Neural cell (in vitro differentiated cells): ENCODE results near the gene CABP7. TPM values are rescaled to one million over a fixed set of nuclear protein-coding genes. Genes with fewer than 3 reads are reported as not detected.

Experiments
- H2AFZ ChIP-seq: fragments of 200-600, 300-800 bp; sonication (generic), shearing (Covaris generic); 2 replicates; pipeline ENCODE4 v1.6.0; 2014; ENCODE audit warnings: low read depth, mild to moderate bottlenecking, antibody characterized with exemption, low read length, moderate library complexity
- H3F3A ChIP-seq: fragments of 200-600 bp; shearing (Covaris generic); 2 replicates; pipeline ENCODE4 v1.6.1; 2016; ENCODE audit warnings: mild to moderate bottlenecking, moderate library complexity, mixed read lengths, antibody characterized with exemption, low read length; ENCODE audit not compliant: insufficient read depth, poor library complexity, severe bottlenecking
- H3K27ac ChIP-seq: fragments of 200-600, 300-800 bp; sonication (generic), shearing (Covaris generic); 2 replicates; pipeline ENCODE4 v1.5.1; 2014; ENCODE audit warnings: mild to moderate bottlenecking, low read length, moderate library complexity
- H3K27me3 ChIP-seq: fragments of 300-800, 200-600 bp; sonication (generic), shearing (Covaris generic); 2 replicates; pipeline ENCODE4 v1.6.0; 2014; ENCODE audit warnings: mild to moderate bottlenecking, low read depth, low read length, moderate library complexity; ENCODE audit not compliant: insufficient read depth
- H3K36me3 ChIP-seq: fragments of 300-800, 200-600 bp; sonication (generic), shearing (Covaris generic); 2 replicates; pipeline ENCODE4 v1.5.1; 2014; ENCODE audit warnings: mild to moderate bottlenecking, antibody characterized with exemption, low read length, moderate library complexity; ENCODE audit not compliant: insufficient read depth
- H3K4me2 ChIP-seq: fragments of 300-800, 200-600 bp; sonication (generic), shearing (Covaris generic); 2 replicates; pipeline ENCODE4 v1.6.0; 2014; ENCODE audit warnings: mild to moderate bottlenecking, low read length
- H3K4me3 ChIP-seq: fragments of 300-800, 200-600 bp; sonication (generic), shearing (Covaris generic); 2 replicates; pipeline ENCODE4 v1.5.1; 2014; ENCODE audit warnings: mild to moderate bottlenecking, low read length, moderate library complexity
- H3K79me2 ChIP-seq: fragments of 200-600 bp; shearing (Covaris generic); replicated peaks from 2 replicates; pipeline ENCODE4 v1.6.0; 2014; ENCODE audit warnings: mild to moderate bottlenecking, low read length, moderate library complexity; ENCODE audit not compliant: insufficient read depth
- H3K9ac ChIP-seq: fragments of 300-800, 200-600 bp; sonication (generic), shearing (Covaris generic); 2 replicates; pipeline ENCODE4 v1.6.1; 2016; ENCODE audit warnings: mild to moderate bottlenecking, low read length, mixed read lengths
- H3K9me2 ChIP-seq: fragments of 200-600 bp; shearing (Covaris generic); 2 replicates; pipeline ENCODE4 v1.6.1; 2016; ENCODE audit warnings: mild to moderate bottlenecking, low read length, mixed read lengths; ENCODE audit not compliant: insufficient read depth
- H3K9me3 ChIP-seq: fragments of 200-600, 300-800 bp; sonication (generic), shearing (Covaris generic); 2 replicates; pipeline ENCODE4 v1.6.1; 2016; ENCODE audit warnings: mild to moderate bottlenecking, mixed run types, low read length, moderate library complexity, mixed read lengths
- H4K20me1 ChIP-seq: fragments of 200-600 bp; shearing (Covaris generic); 2 replicates; pipeline ENCODE4 v1.6.1; 2016; ENCODE audit warnings: mild to moderate bottlenecking, mixed run types; ENCODE audit not compliant: insufficient read depth
- CTCF ChIP-seq: fragments of 450-650 bp; IDR thresholded peaks from 2 replicates; pipeline ENCODE4 v1.5.1; 2014; ENCODE audit warnings: antibody characterized with exemption, mild to moderate bottlenecking, moderate library complexity; ENCODE audit not compliant: poor library complexity, severe bottlenecking
- EP300 ChIP-seq: fragments of 450-650 bp; conservative IDR thresholded peaks from 2 replicates; pipeline ENCODE4 v1.6.1; 2014; ENCODE audit warnings: antibody characterized with exemption, mild to moderate bottlenecking, moderate library complexity; ENCODE audit not compliant: poor library complexity, severe bottlenecking
- EZH2 ChIP-seq: fragments of 200-600, 300-800 bp; shearing (Covaris generic), sonication (generic); IDR thresholded peaks from 2 replicates; pipeline ENCODE4 v1.6.1; 2014; ENCODE audit warnings: antibody characterized with exemption, low read length, borderline replicate concordance, mild to moderate bottlenecking; ENCODE audit not compliant: insufficient read depth, poor library complexity, severe bottlenecking
- MXI1 ChIP-seq: fragments of 450-650 bp; conservative IDR thresholded peaks from 2 replicates; pipeline ENCODE4 v1.6.1; 2014; ENCODE audit warnings: antibody characterized with exemption, mild to moderate bottlenecking; ENCODE audit not compliant: poor library complexity, severe bottlenecking
- POLR2AphosphoS5 ChIP-seq: IDR thresholded peaks from 2 replicates; pipeline ENCODE4 v1.6.1; 2012
- RAD21 ChIP-seq: fragments of 450-650 bp; conservative IDR thresholded peaks from 2 replicates; pipeline ENCODE4 v1.6.1; 2014; ENCODE audit warnings: antibody characterized with exemption, mild to moderate bottlenecking, moderate library complexity
- REST ChIP-seq: IDR thresholded peaks from 2 replicates; pipeline ENCODE4 v1.6.1; 2012; ENCODE audit warnings: borderline replicate concordance
- SMC3 ChIP-seq: fragments of 450-650 bp; conservative IDR thresholded peaks from 2 replicates; pipeline ENCODE4 v1.6.1; 2014; ENCODE audit warnings: antibody characterized with exemption, mild to moderate bottlenecking, moderate library complexity; ENCODE audit not compliant: poor library complexity
- TAF1 ChIP-seq: IDR thresholded peaks from 2 replicates; pipeline ENCODE4 v1.6.1; 2012; ENCODE audit warnings: low read depth
- polyA plus RNA-seq: library from polyadenylated mRNA; depleted of rRNA; stranded (reverse); fragments of >200 nt; gene quantifications from 2 replicates; pipeline ENCODE4 v1.2.3, GENCODE V29; 2014

Gene CABP7
- polyA plus RNA-seq, 1 donor from 2014 or later: 0.67 TPM

- H3K4me3 ChIP-seq: no peak overlapping the region
- H4K20me1 ChIP-seq: no peaks in the 10 kb centered on the region
- H3K9me3 ChIP-seq: no peaks in the 10 kb centered on the region
- H3K36me3 ChIP-seq: no peaks in the 10 kb centered on the region
- no peak overlapping the region for H2AFZ ChIP-seq
- peak overlapping the region; percentile 8 for H3K27ac ChIP-seq
- H3K9ac ChIP-seq: peak overlapping the region; percentile 4
- H3K27me3 ChIP-seq: no peaks in the 10 kb centered on the region
- no peaks in the 10 kb centered on the region for H3K9me2 ChIP-seq
- no peaks in the 10 kb centered on the region for H3K79me2 ChIP-seq
- no peaks in the 10 kb centered on the region for H3F3A ChIP-seq
- no peak for TF ChIP-seq MXI1
- TF ChIP-seq POLR2AphosphoS5: no peak
- no peak for TF ChIP-seq CTCF
- no peak for TF ChIP-seq SMC3
- TF ChIP-seq EP300: no peak
- TF ChIP-seq REST: no peak
- TF ChIP-seq RAD21: no peak
- TF ChIP-seq TAF1: no peak
- no peak for TF ChIP-seq EZH2
- no peak overlapping the region for H3K4me2 ChIP-seq
Measured at GRCh38 chr22:29689206-29689879, 30.5 kb upstream of the CABP7 start.

GRCh38 chr22:29689880-29690213 lies 30.0 kb upstream of the CABP7 start:
- H3K4me2 ChIP-seq: no peak overlapping the region
- H3K36me3 ChIP-seq: no peaks in the 10 kb centered on the region
- no peak overlapping the region for H3K4me3 ChIP-seq
- H3K79me2 ChIP-seq: no peaks in the 10 kb centered on the region
- H4K20me1 ChIP-seq: no peaks in the 10 kb centered on the region
- no peaks in the 10 kb centered on the region for H3K9me2 ChIP-seq
- no peaks in the 10 kb centered on the region for H3F3A ChIP-seq
- no peak overlapping the region for H3K27ac ChIP-seq
- TF ChIP-seq SMC3: peak; percentile 86
- TF ChIP-seq CTCF: peak; percentile 88
- TF ChIP-seq RAD21: peak; percentile 80
- TF ChIP-seq MXI1: no peak
- no peaks in the 10 kb centered on the region for H3K27me3 ChIP-seq
- peak overlapping the region; percentile 4 for H3K9ac ChIP-seq
- no peak overlapping the region for H2AFZ ChIP-seq
- H3K9me3 ChIP-seq: no peaks in the 10 kb centered on the region
